ENCODE measurements around the gene CEP170B. TPM values are rescaled to one million over a fixed set of nuclear protein-coding genes. Genes with fewer than 3 reads are reported as not detected.
A peak's percentile ranks its signal among the peaks of the same experiment; 100 is the strongest.
"Not testable (repeated sequence)": the region's sequence is repeated elsewhere in the genome, so short reads cannot be mapped to it uniquely, and the experiment has no call there.

Gene CEP170B
- total and polyA plus RNA-seq, 2 of the 13 experiments (the other 11 are each of a cell fraction or from before 2014, with no cell fraction given), result 4.3 to 8.8 TPM

DNA sequence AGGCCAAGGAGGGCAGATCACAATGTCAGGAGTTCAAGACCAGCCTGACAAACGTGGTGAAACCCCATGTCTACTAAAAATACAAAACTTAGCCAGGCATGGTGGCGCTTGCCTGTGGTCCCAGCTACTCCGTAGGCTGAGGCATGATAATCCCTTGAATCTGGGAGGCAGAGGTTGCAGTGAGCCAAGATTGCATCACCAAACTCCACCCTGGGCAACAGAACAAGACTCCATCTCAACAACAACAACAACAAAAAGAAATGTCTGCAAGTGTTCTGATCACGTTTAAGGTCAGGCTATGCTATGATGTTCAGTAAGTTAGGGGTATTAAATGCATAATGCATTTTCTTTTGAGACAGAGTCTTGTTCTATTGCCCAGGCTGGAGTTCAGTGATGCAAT lies 52.9 kb downstream of the CEP170B start:
- DNase-seq (ENCODE audit: low spot score), result no peak
- CTCF ChIA-PET (ENCODE audit: low intra/inter-chr PET ratio, low total read pairs), result no interaction called here
- Histone ChIP-seq H3K27me3 (ENCODE audit: control insufficient read depth in 1 of 2, insufficient read depth in 2 of 2, low read length in 2 of 2) (peaks cover 0 to 22% of the 10 kb centered on the region in 2 experiments; a peak in 2 of 5 replicates), H3K27ac (ENCODE audit: extremely low read length, insufficient read depth, low read length) (no peak overlapping the region), H3K4me1 (ENCODE audit: insufficient read depth, low read length) (peaks cover 6% of the 10 kb centered on the region; the same call in 1 of the 2 replicates), H3K4me3 (replicated peaks in 1 of 3; ENCODE audit: insufficient read depth in 1 of 3, low read depth in 2 of 3, low read length in 3 of 3) (no peak overlapping the region), H2AFZ (ENCODE audit: low read length) (no peak overlapping the region), H3K79me2 (ENCODE audit: insufficient read depth, low read length) (no peaks in the 10 kb centered on the region), H3K4me2 (ENCODE audit: low read depth, low read length) (no peak overlapping the region), H4K20me1 (ENCODE audit: insufficient read depth, low read length) (no peaks in the 10 kb centered on the region), H3K9ac (ENCODE audit: insufficient read depth, low read depth, low read length) (no peak overlapping the region), H3K36me3 (replicated peaks in 1 of 2; ENCODE audit: control insufficient read depth in 1 of 2, insufficient read depth in 2 of 2, low read length in 2 of 2) (no peaks in the 10 kb centered on the region), H3K9me3 (ENCODE audit: low read length) (no peaks in the 10 kb centered on the region)
- intact Hi-C loops (cut with micrococcal nuclease; ENCODE audit: unreplicated experiment), result loop anchor here (2.0 kb wide), 1 partner anchor 15 kb away; no protein-coding TSS in a partner anchor
- in situ Hi-C loops (cut with HindIII; ENCODE audit: extremely low pct_ligation_motif_present, low pct_unique_long_range_greater_than_20kb), result no loop called here
- ATAC-seq, result no peak
- no peak for FAIRE-seq
- TF ChIP-seq, protein P1, sequence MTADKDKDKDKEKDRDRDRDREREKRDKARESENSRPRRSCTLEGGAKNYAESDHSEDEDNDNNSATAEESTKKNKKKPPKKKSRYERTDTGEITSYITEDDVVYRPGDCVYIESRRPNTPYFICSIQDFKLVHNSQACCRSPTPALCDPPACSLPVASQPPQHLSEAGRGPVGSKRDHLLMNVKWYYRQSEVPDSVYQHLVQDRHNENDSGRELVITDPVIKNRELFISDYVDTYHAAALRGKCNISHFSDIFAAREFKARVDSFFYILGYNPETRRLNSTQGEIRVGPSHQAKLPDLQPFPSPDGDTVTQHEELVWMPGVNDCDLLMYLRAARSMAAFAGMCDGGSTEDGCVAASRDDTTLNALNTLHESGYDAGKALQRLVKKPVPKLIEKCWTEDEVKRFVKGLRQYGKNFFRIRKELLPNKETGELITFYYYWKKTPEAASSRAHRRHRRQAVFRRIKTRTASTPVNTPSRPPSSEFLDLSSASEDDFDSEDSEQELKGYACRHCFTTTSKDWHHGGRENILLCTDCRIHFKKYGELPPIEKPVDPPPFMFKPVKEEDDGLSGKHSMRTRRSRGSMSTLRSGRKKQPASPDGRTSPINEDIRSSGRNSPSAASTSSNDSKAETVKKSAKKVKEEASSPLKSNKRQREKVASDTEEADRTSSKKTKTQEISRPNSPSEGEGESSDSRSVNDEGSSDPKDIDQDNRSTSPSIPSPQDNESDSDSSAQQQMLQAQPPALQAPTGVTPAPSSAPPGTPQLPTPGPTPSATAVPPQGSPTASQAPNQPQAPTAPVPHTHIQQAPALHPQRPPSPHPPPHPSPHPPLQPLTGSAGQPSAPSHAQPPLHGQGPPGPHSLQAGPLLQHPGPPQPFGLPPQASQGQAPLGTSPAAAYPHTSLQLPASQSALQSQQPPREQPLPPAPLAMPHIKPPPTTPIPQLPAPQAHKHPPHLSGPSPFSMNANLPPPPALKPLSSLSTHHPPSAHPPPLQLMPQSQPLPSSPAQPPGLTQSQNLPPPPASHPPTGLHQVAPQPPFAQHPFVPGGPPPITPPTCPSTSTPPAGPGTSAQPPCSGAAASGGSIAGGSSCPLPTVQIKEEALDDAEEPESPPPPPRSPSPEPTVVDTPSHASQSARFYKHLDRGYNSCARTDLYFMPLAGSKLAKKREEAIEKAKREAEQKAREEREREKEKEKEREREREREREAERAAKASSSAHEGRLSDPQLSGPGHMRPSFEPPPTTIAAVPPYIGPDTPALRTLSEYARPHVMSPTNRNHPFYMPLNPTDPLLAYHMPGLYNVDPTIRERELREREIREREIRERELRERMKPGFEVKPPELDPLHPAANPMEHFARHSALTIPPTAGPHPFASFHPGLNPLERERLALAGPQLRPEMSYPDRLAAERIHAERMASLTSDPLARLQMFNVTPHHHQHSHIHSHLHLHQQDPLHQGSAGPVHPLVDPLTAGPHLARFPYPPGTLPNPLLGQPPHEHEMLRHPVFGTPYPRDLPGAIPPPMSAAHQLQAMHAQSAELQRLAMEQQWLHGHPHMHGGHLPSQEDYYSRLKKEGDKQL (CRISPR knock-in tag; IDR thresholded peaks at IDR 0.05; ENCODE audit: low read depth), result no peak
- TF ChIP-seq ATF7 (IDR thresholded peaks at IDR 0.05) (0 out of 2 replicates have a peak, but pooled peaks have one; percentile 2), ATF7 (CRISPR knock-in tag; IDR thresholded peaks at IDR 0.05) (no peak)
- 5% methylated on average over 4 of the region's 4 CpGs for WGBS (ENCODE audit: low lambda C conversion rate)
- BruUV-seq (replicated peaks), result no TSS peak
- POLR2A ChIA-PET, result no interaction called here

DNA sequence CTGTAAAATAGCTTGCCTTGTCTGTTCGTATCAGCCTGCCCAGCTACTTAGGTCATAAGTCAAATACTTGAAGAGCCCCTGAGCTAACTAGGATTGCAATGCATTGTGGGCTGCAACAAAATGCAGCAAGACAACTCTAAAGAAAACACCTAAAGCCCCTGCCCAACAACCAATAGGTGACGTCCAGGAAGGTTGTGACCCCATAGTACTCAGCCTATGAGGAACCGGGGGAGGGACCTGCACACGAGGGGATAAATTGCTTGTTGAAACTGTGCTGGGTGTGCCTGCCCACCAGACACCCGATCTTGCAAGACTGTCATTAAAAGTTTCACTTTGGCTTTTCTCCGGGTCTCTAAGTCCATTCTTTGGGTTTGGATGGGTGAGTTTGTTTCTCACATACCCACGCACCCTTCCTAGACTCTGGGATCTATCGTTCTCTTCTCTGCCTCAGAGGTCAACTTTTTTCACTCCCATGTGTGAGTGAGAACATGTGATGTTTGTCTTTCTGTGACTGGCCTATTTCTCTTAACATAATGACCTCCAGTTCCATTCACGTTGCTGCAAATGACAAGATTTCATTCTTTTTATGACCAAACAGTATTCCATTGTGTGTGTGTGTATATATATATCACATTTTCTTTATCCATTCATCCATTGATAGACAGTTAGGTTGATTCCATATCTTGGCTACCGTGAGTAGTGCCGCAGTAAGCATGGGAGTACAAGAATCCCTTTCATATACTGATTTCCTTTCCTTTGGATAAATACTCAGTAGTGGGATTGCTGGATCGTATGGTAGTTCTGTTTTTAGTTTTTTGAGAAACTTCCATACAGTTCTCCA lies 54.3 kb downstream of the CEP170B start:
- H3K9me3 ChIP-seq (ENCODE audit: low read length); H3K4me3 ChIP-seq (replicated peaks in 1 of 3; ENCODE audit: insufficient read depth in 1 of 3, low read depth in 2 of 3, low read length in 3 of 3); FAIRE-seq; CTCF ChIA-PET (ENCODE audit: low intra/inter-chr PET ratio, low total read pairs); H3K4me1 ChIP-seq (ENCODE audit: insufficient read depth, low read length); BruUV-seq (replicated peaks); H3K79me2 ChIP-seq (ENCODE audit: insufficient read depth, low read length); H3K9ac ChIP-seq (ENCODE audit: insufficient read depth, low read depth, low read length); H2AFZ ChIP-seq (ENCODE audit: low read length); H3K27ac ChIP-seq (ENCODE audit: extremely low read length, insufficient read depth, low read length); H3K36me3 ChIP-seq (replicated peaks in 1 of 2; ENCODE audit: control insufficient read depth in 1 of 2, insufficient read depth in 2 of 2, low read length in 2 of 2); H4K20me1 ChIP-seq (ENCODE audit: insufficient read depth, low read length); in situ Hi-C loops (cut with HindIII; ENCODE audit: extremely low pct_ligation_motif_present, low pct_unique_long_range_greater_than_20kb); DNase-seq (ENCODE audit: low spot score); POLR2A ChIA-PET; ATAC-seq; H3K4me2 ChIP-seq (ENCODE audit: low read depth, low read length): not testable (repeated sequence)
- WGBS (ENCODE audit: low lambda C conversion rate), result 18% methylated on average over 12 of the region's 12 CpGs
- intact Hi-C loops (cut with micrococcal nuclease; ENCODE audit: unreplicated experiment), result loop anchor here (2.0 kb wide), 1 partner anchor 13 kb away; no protein-coding TSS in a partner anchor
- peaks cover 0 to 22% of the 10 kb centered on the region in 2 experiments; a peak in 3 of 5 replicates for H3K27me3 ChIP-seq (ENCODE audit: control insufficient read depth in 1 of 2, insufficient read depth in 2 of 2, low read length in 2 of 2)
